ENCODE results near the gene SLC8A3.

Gene SLC8A3

GRCh38 chr14:70133461-70133860 lies 55.3 kb downstream of the SLC8A3 start:
- no peaks in the 10 kb centered on the region for H3K4me1 ChIP-seq (ENCODE audit: control insufficient read depth, insufficient read depth, low read length)
- no peak overlapping the region for H3K9ac ChIP-seq (ENCODE audit: low read length)
- no peaks in the 10 kb centered on the region for H3K36me3 ChIP-seq (ENCODE audit: control insufficient read depth, insufficient read depth, low read length)
- no peaks in the 10 kb centered on the region for H3K27me3 ChIP-seq (ENCODE audit: control insufficient read depth, insufficient read depth, low read length)
- H3K4me3 ChIP-seq (ENCODE audit: low read length): no peak overlapping the region
- H3K27ac ChIP-seq (ENCODE audit: low read depth, low read length): no peak overlapping the region

- H3K36me3 ChIP-seq (ENCODE audit: control insufficient read depth, insufficient read depth, low read length): no peaks in the 10 kb centered on the region
- H3K9ac ChIP-seq (ENCODE audit: low read length): no peak overlapping the region
- no peak overlapping the region for H3K27ac ChIP-seq (ENCODE audit: low read depth, low read length)
- H3K4me1 ChIP-seq (ENCODE audit: control insufficient read depth, insufficient read depth, low read length): no peaks in the 10 kb centered on the region
- no peak overlapping the region for H3K4me3 ChIP-seq (ENCODE audit: low read length)
- H3K27me3 ChIP-seq (ENCODE audit: control insufficient read depth, insufficient read depth, low read length): no peaks in the 10 kb centered on the region
These were observed 58.3 kb downstream of the SLC8A3 start for GRCh38 chr14:70130482-70130881.

GRCh38 chr14:70127186-70127585 lies 61.6 kb downstream of the SLC8A3 start:
- H3K4me1 ChIP-seq (ENCODE audit: control insufficient read depth, insufficient read depth, low read length): no peaks in the 10 kb centered on the region

GRCh38 chr14:70123796-70124195 lies 65.0 kb downstream of the SLC8A3 start:
- no peaks in the 10 kb centered on the region for H3K27me3 ChIP-seq (ENCODE audit: control insufficient read depth, insufficient read depth, low read length)
- no peaks in the 10 kb centered on the region for H3K4me1 ChIP-seq (ENCODE audit: control insufficient read depth, insufficient read depth, low read length)
- no peak overlapping the region for H3K9ac ChIP-seq (ENCODE audit: low read length)
- no peak overlapping the region for H3K27ac ChIP-seq (ENCODE audit: low read depth, low read length)
- H3K36me3 ChIP-seq (ENCODE audit: control insufficient read depth, insufficient read depth, low read length): no peaks in the 10 kb centered on the region
- no peak overlapping the region for H3K4me3 ChIP-seq (ENCODE audit: low read length)

More at GRCh38 chr14:70127186-70127585, 61.6 kb downstream of the SLC8A3 start:
- Histone ChIP-seq H3K36me3 (ENCODE audit: control insufficient read depth, insufficient read depth, low read length) (no peaks in the 10 kb centered on the region), H3K4me3 (ENCODE audit: low read length) (no peak overlapping the region), H3K27me3 (ENCODE audit: control insufficient read depth, insufficient read depth, low read length) (no peaks in the 10 kb centered on the region), H3K9ac (ENCODE audit: low read length) (no peak overlapping the region), H3K27ac (ENCODE audit: low read depth, low read length) (no peak overlapping the region)

GRCh38 chr14:70121521-70121920 lies 67.2 kb downstream of the SLC8A3 start:
- no peaks in the 10 kb centered on the region for H3K36me3 ChIP-seq (ENCODE audit: control insufficient read depth, insufficient read depth, low read length)
- no peaks in the 10 kb centered on the region for H3K4me1 ChIP-seq (ENCODE audit: control insufficient read depth, insufficient read depth, low read length)
- H3K27me3 ChIP-seq (ENCODE audit: control insufficient read depth, insufficient read depth, low read length): no peaks in the 10 kb centered on the region
- H3K27ac ChIP-seq (ENCODE audit: low read depth, low read length): no peak overlapping the region
- H3K4me3 ChIP-seq (ENCODE audit: low read length): no peak overlapping the region
- no peak overlapping the region for H3K9ac ChIP-seq (ENCODE audit: low read length)

- H3K27ac ChIP-seq (ENCODE audit: low read depth, low read length): no peak overlapping the region
- H3K4me3 ChIP-seq (ENCODE audit: low read length): no peak overlapping the region
- H3K27me3 ChIP-seq (ENCODE audit: control insufficient read depth, insufficient read depth, low read length): no peaks in the 10 kb centered on the region
- H3K36me3 ChIP-seq (ENCODE audit: control insufficient read depth, insufficient read depth, low read length): no peaks in the 10 kb centered on the region
- no peaks in the 10 kb centered on the region for H3K4me1 ChIP-seq (ENCODE audit: control insufficient read depth, insufficient read depth, low read length)
- H3K9ac ChIP-seq (ENCODE audit: low read length): no peak overlapping the region
These were observed 70.7 kb downstream of the SLC8A3 start for GRCh38 chr14:70118064-70118463.

- Histone ChIP-seq H3K9ac (ENCODE audit: low read length) (no peak overlapping the region), H3K36me3 (ENCODE audit: control insufficient read depth, insufficient read depth, low read length) (no peaks in the 10 kb centered on the region), H3K27me3 (ENCODE audit: control insufficient read depth, insufficient read depth, low read length) (no peaks in the 10 kb centered on the region), H3K4me1 (ENCODE audit: control insufficient read depth, insufficient read depth, low read length) (no peaks in the 10 kb centered on the region), H3K27ac (ENCODE audit: low read depth, low read length) (no peak overlapping the region), H3K4me3 (ENCODE audit: low read length) (no peak overlapping the region)
These were observed 72.5 kb downstream of the SLC8A3 start for GRCh38 chr14:70116278-70116677.

GRCh38 chr14:70114621-70115156 lies 74.1 kb downstream of the SLC8A3 start:
- Histone ChIP-seq H3K4me1 (ENCODE audit: control insufficient read depth, insufficient read depth, low read length) (no peaks in the 10 kb centered on the region), H3K9ac (ENCODE audit: low read length) (no peak overlapping the region), H3K27me3 (ENCODE audit: control insufficient read depth, insufficient read depth, low read length) (no peaks in the 10 kb centered on the region), H3K27ac (ENCODE audit: low read depth, low read length) (no peak overlapping the region), H3K4me3 (ENCODE audit: low read length) (no peak overlapping the region), H3K36me3 (ENCODE audit: control insufficient read depth, insufficient read depth, low read length) (no peaks in the 10 kb centered on the region)

GRCh38 chr14:70113211-70113610 lies 75.5 kb downstream of the SLC8A3 start:
- H3K4me3 ChIP-seq (ENCODE audit: low read length): no peak overlapping the region
- H3K27me3 ChIP-seq (ENCODE audit: control insufficient read depth, insufficient read depth, low read length): no peaks in the 10 kb centered on the region
- H3K4me1 ChIP-seq (ENCODE audit: control insufficient read depth, insufficient read depth, low read length): no peaks in the 10 kb centered on the region
- no peaks in the 10 kb centered on the region for H3K36me3 ChIP-seq (ENCODE audit: control insufficient read depth, insufficient read depth, low read length)
- no peak overlapping the region for H3K27ac ChIP-seq (ENCODE audit: low read depth, low read length)
- no peak overlapping the region for H3K9ac ChIP-seq (ENCODE audit: low read length)

- Histone ChIP-seq H3K4me1 (ENCODE audit: control insufficient read depth, insufficient read depth, low read length) (no peaks in the 10 kb centered on the region), H3K4me3 (ENCODE audit: low read length) (no peak overlapping the region), H3K27me3 (ENCODE audit: control insufficient read depth, insufficient read depth, low read length) (no peaks in the 10 kb centered on the region), H3K36me3 (ENCODE audit: control insufficient read depth, insufficient read depth, low read length) (no peaks in the 10 kb centered on the region), H3K27ac (ENCODE audit: low read depth, low read length) (no peak overlapping the region), H3K9ac (ENCODE audit: low read length) (no peak overlapping the region)
These were observed 80.3 kb downstream of the SLC8A3 start for GRCh38 chr14:70108419-70108818.

GRCh38 chr14:70107309-70107708 lies 81.4 kb downstream of the SLC8A3 start:
- Histone ChIP-seq H3K36me3 (ENCODE audit: control insufficient read depth, insufficient read depth, low read length) (no peaks in the 10 kb centered on the region), H3K4me1 (ENCODE audit: control insufficient read depth, insufficient read depth, low read length) (no peaks in the 10 kb centered on the region), H3K9ac (ENCODE audit: low read length) (no peak overlapping the region), H3K4me3 (ENCODE audit: low read length) (no peak overlapping the region), H3K27ac (ENCODE audit: low read depth, low read length) (no peak overlapping the region), H3K27me3 (ENCODE audit: control insufficient read depth, insufficient read depth, low read length) (no peaks in the 10 kb centered on the region)

- no peaks in the 10 kb centered on the region for H3K36me3 ChIP-seq (ENCODE audit: control insufficient read depth, insufficient read depth, low read length)
- no peak overlapping the region for H3K9ac ChIP-seq (ENCODE audit: low read length)
- H3K4me1 ChIP-seq (ENCODE audit: control insufficient read depth, insufficient read depth, low read length): no peaks in the 10 kb centered on the region
- no peak overlapping the region for H3K4me3 ChIP-seq (ENCODE audit: low read length)
- H3K27me3 ChIP-seq (ENCODE audit: control insufficient read depth, insufficient read depth, low read length): no peaks in the 10 kb centered on the region
- no peak overlapping the region for H3K27ac ChIP-seq (ENCODE audit: low read depth, low read length)
These were observed 88.7 kb downstream of the SLC8A3 start for GRCh38 chr14:70100071-70100470.

- no peak overlapping the region for H3K4me3 ChIP-seq (ENCODE audit: low read length)
- H3K27me3 ChIP-seq (ENCODE audit: control insufficient read depth, insufficient read depth, low read length): no peaks in the 10 kb centered on the region
- no peak overlapping the region for H3K9ac ChIP-seq (ENCODE audit: low read length)
- no peaks in the 10 kb centered on the region for H3K36me3 ChIP-seq (ENCODE audit: control insufficient read depth, insufficient read depth, low read length)
- H3K27ac ChIP-seq (ENCODE audit: low read depth, low read length): no peak overlapping the region
- no peaks in the 10 kb centered on the region for H3K4me1 ChIP-seq (ENCODE audit: control insufficient read depth, insufficient read depth, low read length)
These were observed 90.4 kb downstream of the SLC8A3 start for GRCh38 chr14:70098250-70098809.
